ENCODE measurements around the gene MAGIX.

MAGIX gene

DNA sequence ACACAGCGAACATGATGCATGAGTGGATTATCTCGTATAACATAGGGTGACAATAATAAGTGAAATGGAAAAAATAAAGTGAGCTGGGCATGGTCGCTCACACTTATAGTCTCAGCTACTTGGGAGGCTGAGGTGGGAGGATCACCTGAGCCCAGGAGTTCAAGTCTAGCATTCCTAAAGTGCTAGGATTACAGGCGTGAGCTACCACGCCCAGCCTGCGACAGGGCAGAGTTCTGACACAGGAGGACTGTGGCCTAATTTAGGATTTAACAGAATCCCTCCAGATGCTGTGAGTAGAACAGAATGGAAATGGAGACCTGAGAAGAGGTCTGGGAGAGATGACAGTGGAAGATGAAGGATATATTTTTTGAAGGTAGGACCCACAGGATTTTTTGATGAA, 27.0 kb downstream of the MAGIX start:
- in situ Hi-C loops (cut with HindIII; ENCODE audit: low sequenced_read_pairs) = no loop called here
- no peak for DNase-seq (ENCODE audit: low read depth, low spot score)
- TF ChIP-seq CTCF (IDR thresholded peaks at IDR 0.05; ENCODE audit: low read depth, low read length) = no peak
- H3K4me3 ChIP-seq (ENCODE audit: low read depth, low read length) = no peak overlapping the region

DNA sequence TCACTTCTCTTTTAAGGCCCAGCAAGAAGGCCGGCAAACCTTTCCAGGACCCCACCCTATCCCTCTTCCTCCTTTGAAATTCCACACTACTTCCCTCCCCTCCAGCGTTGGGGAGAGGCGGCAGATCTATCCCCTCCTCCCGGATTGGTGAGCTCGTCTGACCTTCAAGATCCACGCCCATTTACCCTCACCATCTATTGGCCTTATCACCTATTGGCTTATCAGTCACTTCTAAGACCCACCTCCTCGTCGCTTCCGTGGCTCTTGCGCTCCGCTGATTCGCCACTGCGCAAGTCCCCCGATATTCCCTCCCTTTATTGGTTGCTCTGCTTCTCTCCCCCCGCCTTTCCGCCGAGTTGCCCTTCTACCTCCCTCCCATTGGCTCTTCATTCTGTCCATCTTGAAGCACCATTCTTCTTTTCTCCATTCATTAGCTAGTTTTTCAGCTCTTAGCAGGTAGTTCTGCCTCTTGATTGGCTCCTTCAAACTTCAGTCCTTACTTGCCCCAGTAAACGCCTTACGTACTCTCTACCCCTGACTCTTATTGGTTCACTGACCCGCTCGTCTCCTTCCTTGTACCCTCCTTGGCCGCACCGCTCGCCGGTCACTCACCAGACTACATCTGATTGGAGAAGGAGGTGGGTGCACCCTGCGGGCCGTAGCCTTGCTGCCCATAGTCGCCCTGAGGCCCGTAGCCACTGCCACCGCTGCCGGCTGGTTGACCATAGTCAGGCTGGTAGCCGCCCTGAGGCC, 28.4 kb downstream of the MAGIX start:
- H3K4me3 ChIP-seq (ENCODE audit: low read depth, low read length) = peak overlapping the region; percentile 65
- peak; percentile 99 for DNase-seq (ENCODE audit: low read depth, low spot score)
- TF ChIP-seq CTCF (IDR thresholded peaks at IDR 0.05; ENCODE audit: low read depth, low read length) = no peak
- in situ Hi-C loops (cut with HindIII; ENCODE audit: low sequenced_read_pairs) = no loop called here

DNA sequence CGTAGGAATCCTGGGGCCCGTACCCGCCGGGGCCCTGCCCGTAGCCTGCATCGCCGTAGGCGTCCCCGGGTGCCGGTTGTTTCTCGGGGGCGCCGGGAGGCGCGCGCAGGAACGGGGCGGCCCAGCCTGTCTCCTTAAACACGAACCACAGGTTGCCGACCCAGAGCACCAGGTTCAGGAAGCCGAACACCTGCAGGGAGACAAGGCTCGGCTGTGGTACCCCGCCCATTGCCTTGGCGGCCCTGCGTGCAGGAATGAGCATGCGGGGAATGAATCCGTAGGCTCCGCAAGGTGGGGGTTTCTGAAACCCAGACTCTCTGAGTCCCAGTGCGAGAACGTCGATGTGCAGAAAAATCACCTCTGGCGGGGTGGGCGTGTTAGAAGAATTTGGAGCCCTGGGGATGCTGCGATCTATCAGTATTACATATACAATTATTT, 29.0 kb downstream of the MAGIX start:
- DNase-seq (ENCODE audit: low read depth, low spot score) = no peak
- in situ Hi-C loops (cut with HindIII; ENCODE audit: low sequenced_read_pairs) = no loop called here
- H3K4me3 ChIP-seq (ENCODE audit: low read depth, low read length) = peak overlapping the region; percentile 65
- TF ChIP-seq CTCF (IDR thresholded peaks at IDR 0.05; ENCODE audit: low read depth, low read length) = no peak

DNA sequence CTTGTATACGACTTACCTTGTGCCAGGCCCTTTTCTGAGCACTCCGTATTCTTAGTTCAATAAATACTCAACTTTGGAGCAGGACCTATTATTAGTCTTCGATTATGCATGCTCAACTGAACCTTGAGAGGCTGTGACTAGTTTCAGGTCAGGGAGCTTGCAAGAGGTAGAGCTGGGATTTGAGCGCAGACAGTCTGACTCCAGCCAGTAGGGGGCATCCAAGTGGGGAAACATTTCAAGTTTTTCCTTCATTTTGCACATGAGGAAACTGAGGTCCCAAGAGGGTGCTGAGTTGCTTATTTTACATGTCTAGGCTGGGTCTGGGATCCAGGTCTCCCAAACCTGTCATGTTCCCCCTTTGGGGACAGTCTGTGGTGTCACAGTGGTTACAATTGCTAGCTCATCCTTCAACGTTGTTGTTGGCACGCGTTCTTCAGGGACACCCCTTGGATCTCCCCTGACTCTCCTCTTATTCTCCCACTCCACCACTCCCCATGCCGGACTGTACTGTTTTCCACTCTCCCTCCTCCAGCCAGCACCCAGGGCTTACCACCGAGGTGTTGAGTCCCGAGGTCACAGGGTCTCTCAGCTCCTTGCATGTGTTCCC, 30.3 kb downstream of the MAGIX start:
- peak; percentile 66 for TF ChIP-seq CTCF (IDR thresholded peaks at IDR 0.05; ENCODE audit: low read depth, low read length)
- H3K4me3 ChIP-seq (ENCODE audit: low read depth, low read length) = no peak overlapping the region
- peak; percentile 12 for DNase-seq (ENCODE audit: low read depth, low spot score)
- in situ Hi-C loops (cut with HindIII; ENCODE audit: low sequenced_read_pairs) = no loop called here

DNA sequence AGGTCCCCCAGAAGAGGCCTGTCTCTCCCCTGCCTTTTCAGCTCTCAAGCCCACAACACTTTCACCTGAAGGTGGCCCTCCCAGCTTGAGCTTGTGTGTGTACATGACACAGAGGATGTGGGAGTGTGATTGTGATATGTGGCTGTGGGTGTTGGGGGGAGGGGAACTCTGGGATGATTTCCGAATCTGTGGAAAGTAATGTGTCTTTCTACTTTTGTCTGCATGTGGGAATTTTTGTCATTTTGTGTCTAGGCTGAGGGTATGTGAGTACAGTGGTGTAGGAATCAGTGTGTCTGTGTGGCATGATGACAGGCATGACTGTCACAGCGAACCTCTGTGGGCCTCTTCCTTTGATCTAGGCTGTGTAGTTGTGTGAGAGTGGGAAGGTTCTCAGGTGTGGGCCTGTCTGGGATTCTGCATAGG, 31.0 kb downstream of the MAGIX start:
- no peak for TF ChIP-seq CTCF (IDR thresholded peaks at IDR 0.05; ENCODE audit: low read depth, low read length)
- in situ Hi-C loops (cut with HindIII; ENCODE audit: low sequenced_read_pairs) = no loop called here
- no peak overlapping the region for H3K4me3 ChIP-seq (ENCODE audit: low read depth, low read length)
- DNase-seq (ENCODE audit: low read depth, low spot score) = no peak

GRCh38 chrX:49197543-49198087, 35.1 kb downstream of the MAGIX start:
- in situ Hi-C loops (cut with HindIII; ENCODE audit: low sequenced_read_pairs) = no loop called here
- TF ChIP-seq CTCF (IDR thresholded peaks at IDR 0.05; ENCODE audit: low read depth, low read length) = no peak
- DNase-seq (ENCODE audit: low read depth, low spot score) = no peak
- H3K4me3 ChIP-seq (ENCODE audit: low read depth, low read length) = no peak overlapping the region

Measured in astrocyte of the spinal cord (primary cell).